Fibroblast of skin of abdomen (primary cell): ENCODE measurements around the gene PCDHB15. TPM values are rescaled to one million over a fixed set of nuclear protein-coding genes. Genes with fewer than 3 reads are reported as not detected.
A peak's percentile ranks its signal among the peaks of the same experiment; 100 is the strongest.
"Not testable (repeated sequence)": the region's sequence is repeated elsewhere in the genome, so short reads cannot be mapped to it uniquely, and the experiment has no call there.

Experiments used
- DNase-seq: peaks from one replicate; pipeline ENCODE4 v3.0.0-alpha.2; 2013
- polyA plus RNA-seq, 2 experiments: library from polyadenylated mRNA; unstranded; fragments of 120-200 nt; gene quantifications; one replicate each; pipeline ENCODE4 v1.2.1, GENCODE V29; 2013; ENCODE audit not compliant: insufficient read length in 2 of 2

The PCDHB15 gene
- polyA plus RNA-seq (2013, experiment 1 of 2; ENCODE audit: insufficient read length): 0.96 TPM
- 0.96 TPM for polyA plus RNA-seq (2013, experiment 2 of 2; ENCODE audit: insufficient read length)

GRCh38 chr5:141245250-141245717, at the start of gene PCDHB15:
Gene PCDHB15 (plus strand): TSS chr5:141245395. CDS start chr5:141245579, 184 bp downstream.
- no peak for DNase-seq

- DNase-seq: no peak
These were observed 48.8 kb upstream of the PCDHB15 start for GRCh38 chr5:141196363-141196762.

- no peak for DNase-seq
These were observed 45.6 kb upstream of the PCDHB15 start, which contains the start of gene PCDHB11 for GRCh38 chr5:141199359-141200235. Gene PCDHB11 (plus strand): TSS chr5:141199627. CDS start chr5:141199775, 148 bp downstream.

GRCh38 chr5:141201126-141201525, 44.1 kb upstream of the PCDHB15 start:
- not testable (repeated sequence) for DNase-seq

GRCh38 chr5:141201646-141202045, 43.5 kb upstream of the PCDHB15 start:
- not testable (repeated sequence) for DNase-seq

- no peak for DNase-seq
These were observed 36.7 kb upstream of the PCDHB15 start, which contains the start of gene PCDHB12 for GRCh38 chr5:141208478-141208877. Gene PCDHB12 (plus strand): TSS chr5:141208719. CDS start chr5:141208908, 189 bp downstream.

GRCh38 chr5:141210281-141210680, 34.9 kb upstream of the PCDHB15 start:
- DNase-seq: not testable (repeated sequence)

GRCh38 chr5:141210849-141211248, 34.3 kb upstream of the PCDHB15 start:
- not testable (repeated sequence) for DNase-seq

GRCh38 chr5:141213656-141214339, 31.4 kb upstream of the PCDHB15 start, which contains the start of gene PCDHB13:
Gene PCDHB13 (plus strand): TSS chr5:141213919. CDS start chr5:141214124, 205 bp downstream.
- DNase-seq: not testable (repeated sequence)

- DNase-seq: not testable (repeated sequence)
These were observed 30.6 kb upstream of the PCDHB15 start for GRCh38 chr5:141214583-141214982.

- not testable (repeated sequence) for DNase-seq
These were observed 29.7 kb upstream of the PCDHB15 start for GRCh38 chr5:141215504-141215903.

- DNase-seq: not testable (repeated sequence)
These were observed 29.2 kb upstream of the PCDHB15 start for GRCh38 chr5:141216035-141216434.

- DNase-seq: peak; percentile 4
These were observed 21.9 kb upstream of the PCDHB15 start, which contains the start of gene PCDHB14 for GRCh38 chr5:141223112-141223783. Gene PCDHB14 (plus strand): TSS chr5:141223343. CDS start chr5:141223506, 163 bp downstream.

GRCh38 chr5:141224844-141225243, 20.4 kb upstream of the PCDHB15 start:
- DNase-seq: not testable (repeated sequence)

GRCh38 chr5:141225421-141225820, 19.8 kb upstream of the PCDHB15 start:
- DNase-seq: not testable (repeated sequence)

GRCh38 chr5:141234109-141234667, 11.0 kb upstream of the PCDHB15 start:
- no peak for DNase-seq

GRCh38 chr5:141235922-141236321, 9.3 kb upstream of the PCDHB15 start:
- not testable (repeated sequence) for DNase-seq

GRCh38 chr5:141236516-141237313, 8.5 kb upstream of the PCDHB15 start:
- DNase-seq: no peak

- DNase-seq: no peak
These were observed 3.7 kb upstream of the PCDHB15 start for GRCh38 chr5:141241496-141241895.

- not testable (repeated sequence) for DNase-seq
These were observed 1.8 kb downstream of the PCDHB15 start for GRCh38 chr5:141246971-141247370.

- not testable (repeated sequence) for DNase-seq
These were observed 2.2 kb downstream of the PCDHB15 start for GRCh38 chr5:141247434-141247833.
